Endodermal cell (in vitro differentiated cells): ENCODE data around the gene FAM186B. TPM values are rescaled to one million over a fixed set of nuclear protein-coding genes. Genes with fewer than 3 reads are reported as not detected.

Source experiments
- DNase-seq: peaks from one replicate; pipeline ENCODE4 v3.0.0-alpha.2; 2017
- H3K27ac ChIP-seq: 2 replicates; pipeline ENCODE4 v1.5.1; 2013; ENCODE audit warnings: mild to moderate bottlenecking, low read depth, low read length, moderate library complexity
- H3K27me3 ChIP-seq: 2 replicates; pipeline ENCODE4 v1.6.1; 2013; ENCODE audit warnings: mild to moderate bottlenecking, low read length, moderate library complexity; ENCODE audit not compliant: insufficient read depth, control insufficient read depth, poor library complexity, severe bottlenecking
- H3K36me3 ChIP-seq: 2 replicates; pipeline ENCODE4 v1.7.0; 2013; ENCODE audit warnings: mild to moderate bottlenecking, low read length, moderate library complexity; ENCODE audit not compliant: control insufficient read depth, insufficient read depth
- H3K4me1 ChIP-seq: one replicate; pipeline ENCODE4 v1.7.0; 2013; ENCODE audit warnings: low read length; ENCODE audit not compliant: control insufficient read depth, insufficient read depth
- H3K4me3 ChIP-seq: 2 replicates; pipeline ENCODE4 v1.5.1; 2013; ENCODE audit warnings: mild to moderate bottlenecking, low read length, moderate library complexity
- H3K9ac ChIP-seq: 2 replicates; pipeline ENCODE4 v1.6.1; 2013; ENCODE audit warnings: mild to moderate bottlenecking, low read length, moderate library complexity; ENCODE audit not compliant: poor library complexity, severe bottlenecking; ENCODE audit errors: extremely low read depth
- H3K9me3 ChIP-seq: 2 replicates; pipeline ENCODE4 v1.6.1; 2013; ENCODE audit warnings: mild to moderate bottlenecking, low read length, moderate library complexity; ENCODE audit not compliant: control insufficient read depth
- H3K27ac Mint-ChIP-seq: 2 replicates; pipeline ENCODE4 v1.8.0; 2020; ENCODE audit warnings: mixed read lengths
- H3K27me3 Mint-ChIP-seq: 2 replicates; pipeline ENCODE4 v1.8.0; 2021; ENCODE audit warnings: mild to moderate bottlenecking, mixed read lengths; ENCODE audit not compliant: insufficient read depth
- H3K36me3 Mint-ChIP-seq: 2 replicates; pipeline ENCODE4 v1.8.0; 2020; ENCODE audit warnings: low read depth, mixed read lengths
- H3K4me1 Mint-ChIP-seq: 2 replicates; pipeline ENCODE4 v1.8.0; 2020; ENCODE audit warnings: mixed read lengths
- H3K4me3 Mint-ChIP-seq: 2 replicates; pipeline ENCODE4 v1.8.0; 2020; ENCODE audit warnings: mild to moderate bottlenecking, moderate library complexity, mixed read lengths
- H3K9me3 Mint-ChIP-seq: 2 replicates; pipeline ENCODE4 v1.8.0; 2020; ENCODE audit warnings: mild to moderate bottlenecking, mixed read lengths
- WGBS, 2 experiments: methylation state at CpG; one replicate each; pipeline versions ENCODE4 v1.1.5 to v1.1.7; 2013; ENCODE audit warnings: missing lambda C conversion rate in 2 of 2, mixed read lengths in 1 of 2; ENCODE audit not compliant: insufficient coverage in 1 of 2, insufficient read length in 1 of 2; 5-methylcytosine and 5-hydroxymethylcytosine counted together
- total RNA-seq, 2 donors: library from RNA; stranded (reverse); fragmentation: NEBNext Ultra II Directional in 1 of 2; extraction: Animal tissue kit (Norgen Biotek cat#: 25700) in 1 of 2; gene quantifications; 2 replicates in 1 of 2; 3 replicates in 1 of 2; pipeline ENCODE4 v1.2.1, GENCODE V29; 2021
- TF ChIP-seq, protein P1 (sequence below): fragments of 200-600 bp; sonication (generic); conservative IDR thresholded peaks from 2 replicates; pipeline ENCODE4 v1.5.0; 2021; ENCODE audit warnings: antibody characterized with exemption, mild to moderate bottlenecking

FAM186B gene
- total RNA-seq, 2 donors from 2014 or later, result 0.22 to 0.26 TPM

DNA sequence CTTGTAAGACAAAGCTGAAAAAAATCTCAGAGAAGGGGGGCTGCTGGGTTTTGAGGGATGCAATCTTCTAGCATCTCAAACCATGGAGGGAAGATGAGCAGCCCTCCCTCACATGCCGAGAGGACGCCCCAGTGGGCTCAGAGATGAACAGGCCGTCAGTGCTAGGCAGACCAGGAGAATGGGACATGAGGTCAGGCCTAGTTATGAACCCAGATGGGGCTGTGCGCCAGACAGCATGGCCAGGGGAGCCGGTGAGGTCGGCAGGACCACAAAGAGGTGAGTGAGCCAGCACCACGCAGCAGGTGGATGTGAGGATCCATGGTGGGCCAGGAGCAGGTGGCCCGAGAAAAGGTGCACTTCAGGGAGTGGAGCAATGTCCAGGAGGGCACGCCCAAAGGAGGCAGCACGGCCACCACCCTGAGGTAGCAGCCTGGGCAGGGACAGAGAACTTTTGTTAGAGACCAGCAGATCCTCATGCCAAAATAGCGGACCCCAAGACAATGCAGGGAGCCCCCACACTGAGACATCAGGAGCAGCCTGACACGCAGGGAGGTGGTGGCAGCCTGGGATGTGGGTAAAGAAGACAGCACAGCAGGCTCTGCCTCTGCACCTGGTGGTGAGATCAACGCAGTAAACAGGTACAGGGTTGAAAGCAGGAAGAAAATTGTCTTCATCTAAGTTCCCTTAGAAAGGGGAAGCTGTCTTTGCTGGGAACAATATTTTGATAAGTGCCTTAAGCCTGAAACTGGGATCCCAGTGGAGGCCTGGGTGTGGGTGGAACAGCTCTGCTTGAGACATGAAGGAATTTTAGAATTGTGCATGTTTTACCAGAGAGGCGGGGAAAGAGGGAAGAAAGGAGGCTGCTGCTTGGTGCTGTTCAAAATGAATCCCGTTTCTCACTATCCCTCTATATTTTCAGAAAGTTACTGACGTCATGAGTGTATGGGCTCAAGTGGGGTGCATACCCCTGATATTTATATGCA is 19.7 kb downstream of the FAM186B start:
- no peak overlapping the region for H3K27ac Mint-ChIP-seq
- WGBS, 2 experiments, result 83 to 93% methylated on average over 12 to 16 of the region's 16 CpGs
- Histone ChIP-seq H3K4me1 (no peaks in the 10 kb centered on the region), H3K4me3 (no peak overlapping the region), H3K9ac (no peak overlapping the region), H3K36me3 (peaks cover 5% of the 10 kb centered on the region), H3K27ac (no peak overlapping the region), H3K27me3 (no peaks in the 10 kb centered on the region), H3K9me3 (no peaks in the 10 kb centered on the region)
- TF ChIP-seq, protein P1, sequence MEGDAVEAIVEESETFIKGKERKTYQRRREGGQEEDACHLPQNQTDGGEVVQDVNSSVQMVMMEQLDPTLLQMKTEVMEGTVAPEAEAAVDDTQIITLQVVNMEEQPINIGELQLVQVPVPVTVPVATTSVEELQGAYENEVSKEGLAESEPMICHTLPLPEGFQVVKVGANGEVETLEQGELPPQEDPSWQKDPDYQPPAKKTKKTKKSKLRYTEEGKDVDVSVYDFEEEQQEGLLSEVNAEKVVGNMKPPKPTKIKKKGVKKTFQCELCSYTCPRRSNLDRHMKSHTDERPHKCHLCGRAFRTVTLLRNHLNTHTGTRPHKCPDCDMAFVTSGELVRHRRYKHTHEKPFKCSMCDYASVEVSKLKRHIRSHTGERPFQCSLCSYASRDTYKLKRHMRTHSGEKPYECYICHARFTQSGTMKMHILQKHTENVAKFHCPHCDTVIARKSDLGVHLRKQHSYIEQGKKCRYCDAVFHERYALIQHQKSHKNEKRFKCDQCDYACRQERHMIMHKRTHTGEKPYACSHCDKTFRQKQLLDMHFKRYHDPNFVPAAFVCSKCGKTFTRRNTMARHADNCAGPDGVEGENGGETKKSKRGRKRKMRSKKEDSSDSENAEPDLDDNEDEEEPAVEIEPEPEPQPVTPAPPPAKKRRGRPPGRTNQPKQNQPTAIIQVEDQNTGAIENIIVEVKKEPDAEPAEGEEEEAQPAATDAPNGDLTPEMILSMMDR, result no peak
- DNase-seq, result no peak
- H3K4me3 Mint-ChIP-seq, result no peak overlapping the region
- no peaks in the 10 kb centered on the region for H3K4me1 Mint-ChIP-seq
- peaks cover 17% of the 10 kb centered on the region for H3K36me3 Mint-ChIP-seq
- H3K27me3 Mint-ChIP-seq, result no peaks in the 10 kb centered on the region
- no peaks in the 10 kb centered on the region for H3K9me3 Mint-ChIP-seq

DNA sequence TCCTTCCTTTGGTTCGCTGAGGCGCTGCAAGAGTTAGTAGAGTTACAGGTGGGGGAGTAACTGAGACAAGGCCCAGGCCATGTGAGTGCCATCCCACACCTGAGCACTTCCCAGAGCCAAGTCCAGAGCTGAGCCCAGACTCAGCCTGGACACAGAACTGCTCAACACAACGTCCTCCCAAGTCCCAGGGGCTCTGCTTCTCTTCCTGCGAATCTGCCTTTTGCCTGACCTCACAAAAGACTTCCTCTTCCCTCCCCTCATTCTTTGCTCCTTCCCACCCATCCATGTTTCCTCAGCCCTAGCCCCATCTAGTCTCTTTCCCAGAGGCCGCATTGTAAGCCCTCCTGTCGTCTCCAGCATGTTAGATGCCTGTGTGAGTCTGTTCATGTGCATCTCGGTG is 20.8 kb downstream of the FAM186B start:
- H3K4me1 Mint-ChIP-seq, result peaks cover 4% of the 10 kb centered on the region
- no peaks in the 10 kb centered on the region for H3K27me3 ChIP-seq
- no peak overlapping the region for H3K9ac ChIP-seq
- H3K4me1 ChIP-seq, result no peaks in the 10 kb centered on the region
- peaks cover 5% of the 10 kb centered on the region for H3K36me3 ChIP-seq
- H3K27me3 Mint-ChIP-seq, result no peaks in the 10 kb centered on the region
- no peaks in the 10 kb centered on the region for H3K9me3 Mint-ChIP-seq
- WGBS, 2 experiments, result 88 to 89% methylated on average over 6 to 7 of the region's 7 CpGs
- H3K27ac ChIP-seq, result no peak overlapping the region
- H3K4me3 Mint-ChIP-seq, result no peak overlapping the region
- DNase-seq, result no peak
- no peak overlapping the region for H3K4me3 ChIP-seq
- H3K27ac Mint-ChIP-seq, result peak overlapping the region; percentile 33
- H3K9me3 ChIP-seq, result no peaks in the 10 kb centered on the region
- TF ChIP-seq, protein P1, result no peak
- H3K36me3 Mint-ChIP-seq, result peaks cover 16% of the 10 kb centered on the region

DNA sequence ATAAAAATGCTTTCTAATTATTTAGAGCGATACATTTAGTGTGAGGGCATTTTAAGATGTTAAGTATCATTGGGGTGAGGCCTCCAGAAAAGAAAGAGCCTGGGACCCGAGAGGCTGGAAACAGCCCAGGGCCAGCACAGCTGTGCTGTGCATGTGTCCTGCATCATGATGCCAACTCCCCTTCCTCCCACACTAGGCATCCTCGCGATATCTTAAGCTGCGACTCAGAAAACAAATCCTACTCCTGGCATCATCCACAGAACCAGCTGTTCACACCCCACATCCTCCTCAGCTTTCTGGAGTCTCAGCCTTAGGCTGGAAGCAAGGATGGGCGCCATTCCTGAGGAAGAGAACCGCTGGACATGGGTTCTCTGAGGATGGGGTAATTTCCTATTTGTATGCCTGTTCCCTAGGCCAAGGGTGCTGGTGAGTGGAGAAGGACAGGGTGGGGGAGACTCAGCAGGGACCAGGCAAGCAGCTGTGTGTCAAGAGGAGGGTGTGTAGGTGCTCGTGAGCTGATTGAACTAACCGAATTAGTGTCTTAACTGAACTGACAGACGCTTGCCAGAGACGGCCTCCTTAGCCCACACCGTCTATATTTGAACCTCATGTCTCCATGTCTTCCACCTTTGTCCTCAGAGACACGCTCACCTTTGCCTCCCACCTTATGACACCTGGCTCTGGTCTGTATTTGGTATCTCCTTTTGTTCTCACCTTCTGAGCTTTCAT is 21.9 kb downstream of the FAM186B start:
- TF ChIP-seq, protein P1, result no peak
- Histone ChIP-seq H3K27ac (no peak overlapping the region), H3K4me3 (no peak overlapping the region), H3K27me3 (no peaks in the 10 kb centered on the region), H3K9me3 (no peaks in the 10 kb centered on the region), H3K36me3 (peaks cover 5% of the 10 kb centered on the region), H3K4me1 (no peaks in the 10 kb centered on the region), H3K9ac (no peak overlapping the region)
- Mint-ChIP-seq H3K27ac (no peak overlapping the region), H3K9me3 (no peaks in the 10 kb centered on the region), H3K36me3 (peaks cover 16% of the 10 kb centered on the region), H3K27me3 (no peaks in the 10 kb centered on the region), H3K4me3 (no peak overlapping the region), H3K4me1 (peaks cover 7% of the 10 kb centered on the region)
- DNase-seq, result no peak
- 93 to 96% methylated on average over 7 to 13 of the region's 13 CpGs for WGBS, 2 experiments
